NB4 (cell line): ENCODE measurements around the gene GPR39.

Source experiments
- CTCF ChIP-seq: IDR thresholded peaks from one replicate; pipeline ENCODE4 v1.5.1; 2012; ENCODE audit warnings: low read depth, low read length
- MYC ChIP-seq: IDR thresholded peaks from 2 replicates; pipeline ENCODE4 v1.6.1; 2011; ENCODE audit warnings: low read depth, low read length
- POLR2A ChIP-seq: IDR thresholded peaks from 2 replicates; pipeline ENCODE4 v1.6.1; 2011; ENCODE audit warnings: mild to moderate bottlenecking; ENCODE audit not compliant: insufficient read length; ENCODE audit errors: extremely low read depth

DNA sequence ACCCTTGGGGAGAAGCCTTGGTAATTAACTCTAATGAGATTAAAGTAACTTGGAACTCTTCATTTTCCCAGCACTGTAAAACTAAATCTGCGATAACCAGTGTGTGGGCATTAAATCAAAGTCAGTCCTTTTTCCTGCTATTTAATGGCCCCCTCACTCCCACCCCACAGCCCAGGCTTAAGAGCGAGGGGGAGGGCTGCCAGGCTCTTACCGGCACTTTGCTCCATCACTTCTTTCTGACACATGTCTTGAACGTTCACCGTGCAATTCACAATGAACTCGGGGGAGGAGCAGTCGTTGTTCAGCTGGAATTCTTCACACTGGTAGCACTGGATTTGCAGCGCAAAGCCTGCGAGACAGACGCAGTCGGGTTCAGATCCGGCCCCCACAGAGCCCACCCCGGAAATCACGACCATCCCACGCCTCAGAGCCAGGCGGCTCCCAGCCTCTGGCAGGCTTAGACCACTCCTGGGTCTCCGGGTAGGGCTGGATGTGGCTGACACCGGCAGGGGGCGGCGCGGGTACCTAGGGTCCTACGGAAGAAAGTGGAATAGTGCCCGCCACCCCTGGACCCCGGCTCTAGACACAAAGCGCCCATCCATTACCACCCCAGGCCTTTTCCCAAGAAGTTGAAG, 251.7 kb downstream of the GPR39 start:
- TF ChIP-seq POLR2A, result no peak
- no peak for TF ChIP-seq CTCF
- no peak for TF ChIP-seq MYC
